Bronchial epithelial cell (primary cell): ENCODE data around the gene NEDD4L. TPM values are rescaled to one million over a fixed set of nuclear protein-coding genes. Genes with fewer than 3 reads are reported as not detected.
"Not testable (repeated sequence)": the region's sequence is repeated elsewhere in the genome, so short reads cannot be mapped to it uniquely, and the experiment has no call there.

Source experiments
- DNase-seq: peaks from one replicate; pipeline ENCODE4 v3.0.0-alpha.2; 2010; ENCODE audit warnings: low read depth
- FAIRE-seq: peaks from 2 replicates; lab custom pipeline; 2011; peaks lifted over from hg19 to GRCh38; lab: Jason Lieb, UNC
- H3K27me3 ChIP-seq: 2 replicates; pipeline ENCODE4 v1.5.1; 2011; ENCODE audit warnings: low read length; ENCODE audit not compliant: control insufficient read depth, insufficient read depth
- H3K36me3 ChIP-seq: 2 replicates; pipeline ENCODE4 v1.5.1; 2011; ENCODE audit warnings: low read length; ENCODE audit not compliant: control insufficient read depth, insufficient read depth
- H3K4me3 ChIP-seq: 2 replicates; pipeline ENCODE4 v1.5.1; 2011; ENCODE audit warnings: mild to moderate bottlenecking, low read depth, low read length, control low read depth
- total RNA-seq: library from RNA; depleted of rRNA; stranded (reverse); fragments of >200 nt; gene quantifications from 2 replicates; pipeline ENCODE4 v1.2.1, GENCODE V29; 2014
- TF ChIP-seq, protein P1 (sequence below): IDR thresholded peaks from 2 replicates; pipeline ENCODE4 v1.5.1; 2011; ENCODE audit warnings: mild to moderate bottlenecking, moderate library complexity, low read length, control low read depth, inconsistent platforms; ENCODE audit not compliant: insufficient read depth, severe bottlenecking

NEDD4L gene
- total RNA-seq, 1 donor from 2014 or later = 11.3 TPM

DNA sequence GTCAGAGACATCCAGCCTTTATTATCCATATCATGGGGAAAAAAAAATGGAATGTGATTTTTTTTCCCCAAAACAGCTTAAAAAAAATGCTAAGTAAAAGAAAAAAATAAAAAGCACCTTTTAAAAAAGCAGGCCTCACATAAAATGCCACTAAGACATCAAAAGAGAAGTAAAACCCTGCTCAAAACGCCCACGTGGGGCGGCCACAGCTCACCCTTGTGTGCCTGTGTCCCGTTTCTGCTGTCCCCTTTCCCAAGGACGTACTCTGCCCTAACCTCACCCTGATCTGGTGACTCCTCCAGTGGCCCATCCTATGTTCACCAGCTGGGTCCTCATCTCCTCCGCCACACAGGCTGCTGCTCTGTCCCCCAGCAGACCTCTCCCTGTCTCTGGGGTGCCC is 125.4 kb downstream of the NEDD4L start:
- H3K27me3 ChIP-seq = no peaks in the 10 kb centered on the region
- TF ChIP-seq, protein P1, sequence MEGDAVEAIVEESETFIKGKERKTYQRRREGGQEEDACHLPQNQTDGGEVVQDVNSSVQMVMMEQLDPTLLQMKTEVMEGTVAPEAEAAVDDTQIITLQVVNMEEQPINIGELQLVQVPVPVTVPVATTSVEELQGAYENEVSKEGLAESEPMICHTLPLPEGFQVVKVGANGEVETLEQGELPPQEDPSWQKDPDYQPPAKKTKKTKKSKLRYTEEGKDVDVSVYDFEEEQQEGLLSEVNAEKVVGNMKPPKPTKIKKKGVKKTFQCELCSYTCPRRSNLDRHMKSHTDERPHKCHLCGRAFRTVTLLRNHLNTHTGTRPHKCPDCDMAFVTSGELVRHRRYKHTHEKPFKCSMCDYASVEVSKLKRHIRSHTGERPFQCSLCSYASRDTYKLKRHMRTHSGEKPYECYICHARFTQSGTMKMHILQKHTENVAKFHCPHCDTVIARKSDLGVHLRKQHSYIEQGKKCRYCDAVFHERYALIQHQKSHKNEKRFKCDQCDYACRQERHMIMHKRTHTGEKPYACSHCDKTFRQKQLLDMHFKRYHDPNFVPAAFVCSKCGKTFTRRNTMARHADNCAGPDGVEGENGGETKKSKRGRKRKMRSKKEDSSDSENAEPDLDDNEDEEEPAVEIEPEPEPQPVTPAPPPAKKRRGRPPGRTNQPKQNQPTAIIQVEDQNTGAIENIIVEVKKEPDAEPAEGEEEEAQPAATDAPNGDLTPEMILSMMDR = no peak
- H3K36me3 ChIP-seq = peaks cover 1% of the 10 kb centered on the region
- no peak for FAIRE-seq
- no peak for DNase-seq
- no peak overlapping the region for H3K4me3 ChIP-seq

DNA sequence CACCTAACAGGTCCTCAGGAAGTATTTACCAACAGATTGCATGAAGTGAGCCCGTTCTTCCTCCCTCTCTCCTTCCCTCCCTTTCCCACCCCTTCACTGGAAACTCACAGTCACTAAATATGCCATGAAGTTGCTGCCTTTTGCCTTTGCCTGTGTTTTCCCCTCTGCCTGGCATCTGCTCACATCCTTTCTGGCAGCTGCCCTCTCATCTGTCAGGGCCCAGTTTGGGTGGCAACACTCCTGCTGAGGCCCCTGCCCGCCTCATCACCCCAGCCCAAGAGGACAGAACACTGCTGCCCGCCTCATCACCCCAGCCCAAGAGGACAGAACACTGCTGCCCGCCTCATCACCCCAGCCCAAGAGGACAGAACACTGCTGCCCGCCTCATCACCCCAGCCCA is 126.0 kb downstream of the NEDD4L start:
- H3K4me3 ChIP-seq, DNase-seq, H3K27me3 ChIP-seq, FAIRE-seq, H3K36me3 ChIP-seq: not testable (repeated sequence)

DNA sequence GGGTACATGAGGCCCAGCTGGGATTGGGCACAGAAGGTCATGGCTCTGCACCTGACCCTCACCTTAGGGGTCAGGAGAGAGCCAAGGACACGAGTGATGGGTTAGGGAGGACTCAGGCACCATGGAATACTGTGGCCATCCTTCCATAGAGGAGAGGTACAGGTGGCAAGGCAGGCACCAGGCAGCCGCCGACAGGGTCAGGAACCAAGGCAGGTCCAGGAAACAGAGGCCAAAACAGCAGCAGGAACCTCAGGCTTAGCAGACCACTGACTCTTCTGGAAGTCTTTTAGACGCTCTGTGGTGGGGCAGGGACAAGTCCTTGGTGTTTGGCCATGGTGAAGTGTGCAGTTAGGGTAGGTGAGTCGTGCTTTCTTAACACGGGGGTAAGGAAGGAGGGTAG is 128.0 kb downstream of the NEDD4L start:
- no peak for DNase-seq
- Histone ChIP-seq H3K27me3 (no peaks in the 10 kb centered on the region), H3K36me3 (peaks cover 1% of the 10 kb centered on the region), H3K4me3 (no peak overlapping the region)
- TF ChIP-seq, protein P1 = no peak
- FAIRE-seq = no peak

DNA sequence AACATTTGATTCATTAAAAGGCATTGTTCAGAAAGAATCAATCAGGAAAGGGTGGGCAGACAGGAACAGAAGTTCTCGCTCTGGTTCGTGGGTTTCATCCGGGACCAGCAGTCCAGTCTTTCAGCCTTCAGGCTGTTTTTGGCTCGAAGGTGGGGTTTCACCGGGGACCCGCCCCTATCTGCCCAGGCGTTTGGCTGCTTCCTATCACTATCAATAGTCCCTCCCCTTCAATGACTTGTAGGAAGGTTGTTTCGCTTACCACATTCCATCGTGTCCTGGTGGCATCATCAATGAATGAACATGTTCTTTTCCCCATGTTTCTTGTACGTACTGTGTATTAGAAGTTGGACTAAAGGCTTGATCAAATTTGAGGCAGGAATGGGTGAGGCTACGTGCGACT is 130.3 kb downstream of the NEDD4L start:
- no peak overlapping the region for H3K4me3 ChIP-seq
- FAIRE-seq = no peak
- H3K36me3 ChIP-seq = peaks cover 1% of the 10 kb centered on the region
- TF ChIP-seq, protein P1 = no peak
- DNase-seq = no peak
- H3K27me3 ChIP-seq = no peaks in the 10 kb centered on the region

DNA sequence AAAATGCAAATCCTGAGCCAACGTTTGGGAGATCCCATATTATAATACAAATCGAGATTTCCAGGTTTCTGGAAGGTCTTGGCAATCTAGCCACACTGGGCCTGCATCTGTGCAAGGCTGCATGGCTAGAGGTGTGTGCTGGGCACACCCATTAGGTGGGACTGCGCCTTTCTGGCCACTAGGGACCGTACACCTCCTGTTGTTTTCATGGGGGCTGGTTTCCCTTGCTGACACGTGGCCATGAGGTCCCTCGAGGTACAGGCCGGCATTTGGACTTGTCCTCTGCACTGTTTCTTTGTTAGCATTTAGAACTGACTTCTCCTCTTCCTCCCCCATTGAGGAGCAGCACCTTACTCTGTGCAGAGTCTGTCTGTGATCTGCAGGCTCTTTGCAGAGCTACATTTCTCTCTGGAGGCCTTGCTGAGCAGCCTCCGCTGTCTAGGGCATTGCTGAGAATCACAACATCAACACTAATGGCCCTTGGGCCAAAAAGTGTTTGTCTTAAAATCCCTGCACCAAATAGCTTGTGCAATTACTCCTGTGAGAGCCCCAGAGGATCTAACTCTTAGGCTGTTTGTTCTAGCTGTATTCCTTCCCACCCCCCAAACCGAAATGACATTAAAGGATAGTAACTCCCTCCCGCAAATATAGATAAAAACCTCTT is 131.2 kb downstream of the NEDD4L start:
- Histone ChIP-seq H3K27me3 (no peaks in the 10 kb centered on the region), H3K4me3 (no peak overlapping the region), H3K36me3 (peaks cover 1% of the 10 kb centered on the region)
- TF ChIP-seq, protein P1 = no peak
- FAIRE-seq (no peak), DNase-seq (no peak)

- Histone ChIP-seq H3K4me3 (no peak overlapping the region), H3K36me3 (peaks cover 1% of the 10 kb centered on the region), H3K27me3 (no peaks in the 10 kb centered on the region)
- TF ChIP-seq, protein P1 = no peak
- FAIRE-seq = no peak
- DNase-seq = no peak
Observed at GRCh38 chr18:58175786-58176176, 131.8 kb downstream of the NEDD4L start.
